Measurements from ENCODE around the gene REPS2. TPM values are rescaled to one million over a fixed set of nuclear protein-coding genes. Genes with fewer than 3 reads are reported as not detected.

Gene REPS2
- total RNA-seq, 1 donor from 2014 or later = 1.2 TPM

- Histone ChIP-seq H3K79me2 (ENCODE audit: insufficient read depth, low read length) (no peaks in the 10 kb centered on the region), H3K9me3 (ENCODE audit: insufficient read depth, low read depth, low read length) (no peaks in the 10 kb centered on the region), H3K27me3 (ENCODE audit: insufficient read depth, low read length) (no peaks in the 10 kb centered on the region), H3K4me3 (ENCODE audit: insufficient read depth, low read depth, low read length) (no peak overlapping the region), H3K9ac (ENCODE audit: low read length) (no peak overlapping the region), H4K20me1 (ENCODE audit: insufficient read depth, low read length) (no peaks in the 10 kb centered on the region), H2AFZ (ENCODE audit: low read depth, low read length) (no peak overlapping the region), H3K36me3 (ENCODE audit: insufficient read depth, low read length) (no peaks in the 10 kb centered on the region), H3K27ac (ENCODE audit: low read depth, low read length) (no peak overlapping the region), H3K4me2 (ENCODE audit: low read length) (no peak overlapping the region), H3K4me1 (ENCODE audit: insufficient read depth, low read length) (no peaks in the 10 kb centered on the region)
- no peaks in the 10 kb centered on the region for H3K36me3 Mint-ChIP-seq (ENCODE audit: low read depth, unreplicated experiment)
- no peaks in the 10 kb centered on the region for H3K27me3 Mint-ChIP-seq (ENCODE audit: low read depth, unreplicated experiment)
- no peaks in the 10 kb centered on the region for H3K9me3 Mint-ChIP-seq (ENCODE audit: unreplicated experiment)
- H3K27ac Mint-ChIP-seq (ENCODE audit: unreplicated experiment) = no peak overlapping the region
- TF ChIP-seq EZH2 (IDR thresholded peaks at IDR 0.05; ENCODE audit: insufficient read depth, low read length) (no peak), CTCF (IDR thresholded peaks at IDR 0.05; ENCODE audit: insufficient read depth, low read depth, low read length) (no peak)
- FAIRE-seq (no peak), DNase-seq (ENCODE audit: low read depth) (no peak)
- no peak overlapping the region for H3K4me3 Mint-ChIP-seq (ENCODE audit: unreplicated experiment)
- H3K4me1 Mint-ChIP-seq (ENCODE audit: low read depth, unreplicated experiment) = no peaks in the 10 kb centered on the region
Measured at GRCh38 chrX:16920075-16920474, 26.4 kb upstream of the REPS2 start.

DNA sequence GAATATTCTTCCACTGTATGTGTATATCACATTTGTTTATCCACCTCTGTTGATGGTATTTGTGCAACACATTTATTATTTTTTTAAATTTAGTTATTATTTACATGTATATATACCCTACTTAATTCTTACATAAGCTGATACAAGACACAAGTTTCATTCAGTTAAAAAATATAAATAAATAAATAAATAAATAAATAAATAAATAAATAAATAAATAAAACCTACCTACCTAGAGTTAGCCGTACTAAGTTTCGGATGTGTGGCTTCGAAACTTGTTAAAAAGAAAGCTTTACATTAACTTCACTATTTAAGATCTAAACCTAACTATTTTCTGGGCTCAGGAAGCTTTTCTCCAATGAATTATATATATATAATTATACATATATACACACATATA is 23.3 kb upstream of the REPS2 start:
- no peak overlapping the region for H3K9ac ChIP-seq (ENCODE audit: low read length)
- no peak for TF ChIP-seq EZH2 (IDR thresholded peaks at IDR 0.05; ENCODE audit: insufficient read depth, low read length)
- TF ChIP-seq CTCF (IDR thresholded peaks at IDR 0.05; ENCODE audit: insufficient read depth, low read depth, low read length) = no peak
- H3K4me1 Mint-ChIP-seq (ENCODE audit: low read depth, unreplicated experiment) = no peaks in the 10 kb centered on the region
- no peaks in the 10 kb centered on the region for H3K27me3 Mint-ChIP-seq (ENCODE audit: low read depth, unreplicated experiment)
- no peaks in the 10 kb centered on the region for H3K9me3 Mint-ChIP-seq (ENCODE audit: unreplicated experiment)
- no peaks in the 10 kb centered on the region for H3K4me1 ChIP-seq (ENCODE audit: insufficient read depth, low read length)
- no peak overlapping the region for H3K4me3 Mint-ChIP-seq (ENCODE audit: unreplicated experiment)
- no peaks in the 10 kb centered on the region for H3K27me3 ChIP-seq (ENCODE audit: insufficient read depth, low read length)
- no peaks in the 10 kb centered on the region for H4K20me1 ChIP-seq (ENCODE audit: insufficient read depth, low read length)
- no peak overlapping the region for H3K4me3 ChIP-seq (ENCODE audit: insufficient read depth, low read depth, low read length)
- DNase-seq (ENCODE audit: low read depth) (no peak), FAIRE-seq (no peak)
- no peaks in the 10 kb centered on the region for H3K36me3 ChIP-seq (ENCODE audit: insufficient read depth, low read length)
- no peak overlapping the region for H3K27ac ChIP-seq (ENCODE audit: low read depth, low read length)
- H3K27ac Mint-ChIP-seq (ENCODE audit: unreplicated experiment) = no peak overlapping the region
- H2AFZ ChIP-seq (ENCODE audit: low read depth, low read length) = no peak overlapping the region
- no peak overlapping the region for H3K4me2 ChIP-seq (ENCODE audit: low read length)
- no peaks in the 10 kb centered on the region for H3K9me3 ChIP-seq (ENCODE audit: insufficient read depth, low read depth, low read length)
- no peaks in the 10 kb centered on the region for H3K36me3 Mint-ChIP-seq (ENCODE audit: low read depth, unreplicated experiment)
- no peaks in the 10 kb centered on the region for H3K79me2 ChIP-seq (ENCODE audit: insufficient read depth, low read length)

GRCh38 chrX:16924631-16925480 is 21.6 kb upstream of the REPS2 start:
- Mint-ChIP-seq H3K4me3 (ENCODE audit: unreplicated experiment) (no peak overlapping the region), H3K27me3 (ENCODE audit: low read depth, unreplicated experiment) (no peaks in the 10 kb centered on the region), H3K4me1 (ENCODE audit: low read depth, unreplicated experiment) (no peaks in the 10 kb centered on the region), H3K27ac (ENCODE audit: unreplicated experiment) (no peak overlapping the region), H3K36me3 (ENCODE audit: low read depth, unreplicated experiment) (no peaks in the 10 kb centered on the region), H3K9me3 (ENCODE audit: unreplicated experiment) (no peaks in the 10 kb centered on the region)
- Histone ChIP-seq H3K9ac (ENCODE audit: low read length) (no peak overlapping the region), H3K9me3 (ENCODE audit: insufficient read depth, low read depth, low read length) (no peaks in the 10 kb centered on the region), H3K36me3 (ENCODE audit: insufficient read depth, low read length) (no peaks in the 10 kb centered on the region), H3K4me2 (ENCODE audit: low read length) (no peak overlapping the region), H2AFZ (ENCODE audit: low read depth, low read length) (no peak overlapping the region), H3K4me3 (ENCODE audit: insufficient read depth, low read depth, low read length) (no peak overlapping the region), H3K27ac (ENCODE audit: low read depth, low read length) (no peak overlapping the region), H3K79me2 (ENCODE audit: insufficient read depth, low read length) (no peaks in the 10 kb centered on the region), H4K20me1 (ENCODE audit: insufficient read depth, low read length) (no peaks in the 10 kb centered on the region), H3K27me3 (ENCODE audit: insufficient read depth, low read length) (no peaks in the 10 kb centered on the region), H3K4me1 (ENCODE audit: insufficient read depth, low read length) (no peaks in the 10 kb centered on the region)
- TF ChIP-seq EZH2 (IDR thresholded peaks at IDR 0.05; ENCODE audit: insufficient read depth, low read length) (no peak), CTCF (IDR thresholded peaks at IDR 0.05; ENCODE audit: insufficient read depth, low read depth, low read length) (no peak)
- no peak for DNase-seq (ENCODE audit: low read depth)
- FAIRE-seq = peak; percentile 5

All from astrocyte (in vitro differentiated cells and primary cell).